HUES48 (cell line): Measurements from ENCODE around the gene TLK2.
A peak's percentile ranks its signal among the peaks of the same experiment; 100 is the strongest.

Experiments
- H3K27ac ChIP-seq: one replicate; pipeline ENCODE4 v1.7.0; 2013; ENCODE audit warnings: low read depth, low read length, inconsistent platforms
- H3K27me3 ChIP-seq: 2 replicates; pipeline ENCODE4 v1.6.1; 2013; ENCODE audit warnings: mild to moderate bottlenecking, low read length; ENCODE audit not compliant: control insufficient read depth, insufficient read depth
- H3K36me3 ChIP-seq: 2 replicates; pipeline ENCODE4 v1.6.1; 2013; ENCODE audit warnings: low read length; ENCODE audit not compliant: control insufficient read depth, insufficient read depth
- H3K4me1 ChIP-seq: 2 replicates; pipeline ENCODE4 v1.6.1; 2013; ENCODE audit warnings: mild to moderate bottlenecking, low read length; ENCODE audit not compliant: control insufficient read depth, insufficient read depth
- H3K4me3 ChIP-seq: 2 replicates; pipeline ENCODE4 v1.5.1; 2013; ENCODE audit warnings: mild to moderate bottlenecking, low read depth, low read length
- H3K9ac ChIP-seq: 2 replicates; pipeline ENCODE4 v1.6.1; 2013; ENCODE audit warnings: mild to moderate bottlenecking, low read depth, low read length, moderate library complexity
- H3K9me3 ChIP-seq: 2 replicates; pipeline ENCODE4 v1.6.1; 2013; ENCODE audit warnings: low read length; ENCODE audit not compliant: control insufficient read depth, insufficient read depth

The TLK2 gene

DNA sequence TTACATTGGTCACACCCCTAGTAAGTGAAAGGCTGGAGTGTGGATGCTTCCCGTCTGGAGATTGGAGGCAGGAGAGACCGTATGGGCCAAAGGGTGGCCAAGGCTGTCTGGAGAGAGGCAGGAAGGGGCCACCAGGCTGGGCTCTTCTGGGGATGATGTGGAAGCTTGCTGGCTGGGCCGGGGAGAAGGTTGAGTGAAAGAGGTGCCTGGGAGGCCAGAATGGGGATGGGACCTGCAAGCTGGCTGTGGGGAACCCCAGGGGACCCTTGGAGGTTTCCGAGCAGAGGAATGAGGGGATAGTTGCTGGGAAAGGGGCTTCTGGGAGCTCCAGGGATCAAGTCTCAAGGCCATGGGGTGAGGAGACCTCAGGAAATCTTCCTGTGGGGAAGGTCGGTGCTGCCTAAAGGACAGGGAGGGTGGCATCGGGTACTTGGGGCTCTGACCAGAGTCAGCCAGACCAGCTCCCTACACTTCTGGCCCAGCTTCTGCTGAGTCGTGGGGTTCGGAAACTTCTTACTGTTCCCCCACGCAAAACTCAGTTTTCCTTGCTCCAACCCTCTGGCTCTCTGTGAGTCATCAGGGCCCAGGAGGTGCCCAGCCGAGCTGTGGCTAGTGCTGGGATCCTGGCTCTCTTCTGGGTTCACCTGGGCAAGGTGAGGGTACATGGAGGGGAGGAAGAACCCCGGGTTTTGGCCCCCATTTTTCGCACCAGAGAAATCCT, 151.9 kb downstream of the TLK2 start:
- H3K27me3 ChIP-seq = peaks cover 4% of the 10 kb centered on the region; the same call in 1 of the 2 replicates
- H3K9me3 ChIP-seq = no peaks in the 10 kb centered on the region
- H3K27ac ChIP-seq = no peak overlapping the region
- H3K4me3 ChIP-seq = no peak overlapping the region
- no peaks in the 10 kb centered on the region for H3K36me3 ChIP-seq
- peaks cover 26% of the 10 kb centered on the region for H3K4me1 ChIP-seq
- H3K9ac ChIP-seq = no peak overlapping the region

DNA sequence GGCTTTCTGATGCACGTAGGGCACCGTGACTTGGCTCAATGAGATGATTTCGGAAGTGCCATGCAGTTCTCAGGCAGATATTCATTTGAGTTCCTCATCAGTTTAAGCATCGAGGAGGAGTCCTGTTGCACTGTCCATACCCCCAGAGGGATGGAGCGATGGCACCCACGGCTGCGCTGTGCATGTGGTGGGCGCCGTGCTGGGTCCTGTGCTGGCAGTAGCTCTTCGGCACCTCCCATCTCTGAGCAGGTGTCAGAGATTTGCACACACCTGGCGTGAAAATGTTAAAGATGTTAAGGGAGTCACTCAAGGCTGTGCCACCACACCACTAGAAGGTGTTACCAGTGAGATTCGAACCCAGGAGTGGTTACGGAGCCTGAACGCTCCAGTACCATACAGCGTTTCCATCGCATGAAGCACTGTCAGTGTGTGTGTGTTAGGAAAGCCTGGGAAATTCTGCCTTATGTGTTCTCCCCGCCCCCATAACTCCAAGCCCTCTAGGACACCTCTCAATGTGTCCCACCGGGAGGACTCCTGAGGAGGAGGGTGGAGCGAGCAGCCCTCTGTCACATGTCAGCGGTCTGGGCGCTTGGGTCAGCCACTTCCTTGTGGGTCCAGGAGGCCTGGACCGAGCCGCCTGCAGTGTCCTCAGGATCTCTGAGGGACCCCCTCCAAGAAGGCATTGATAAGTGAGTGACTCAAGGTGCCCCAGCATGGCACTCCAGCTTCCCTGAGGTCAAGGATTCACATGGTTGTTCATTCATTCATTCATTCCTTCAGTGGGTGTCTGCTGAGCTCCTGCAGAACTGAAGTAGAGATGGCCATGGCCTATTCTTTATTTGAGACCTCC, 152.7 kb downstream of the TLK2 start:
- Histone ChIP-seq H3K27me3 (peaks cover 4% of the 10 kb centered on the region; the same call in 1 of the 2 replicates), H3K9me3 (no peaks in the 10 kb centered on the region), H3K27ac (no peak overlapping the region), H3K36me3 (no peaks in the 10 kb centered on the region), H3K4me3 (no peak overlapping the region), H3K4me1 (peaks cover 26% of the 10 kb centered on the region), H3K9ac (no peak overlapping the region)

DNA sequence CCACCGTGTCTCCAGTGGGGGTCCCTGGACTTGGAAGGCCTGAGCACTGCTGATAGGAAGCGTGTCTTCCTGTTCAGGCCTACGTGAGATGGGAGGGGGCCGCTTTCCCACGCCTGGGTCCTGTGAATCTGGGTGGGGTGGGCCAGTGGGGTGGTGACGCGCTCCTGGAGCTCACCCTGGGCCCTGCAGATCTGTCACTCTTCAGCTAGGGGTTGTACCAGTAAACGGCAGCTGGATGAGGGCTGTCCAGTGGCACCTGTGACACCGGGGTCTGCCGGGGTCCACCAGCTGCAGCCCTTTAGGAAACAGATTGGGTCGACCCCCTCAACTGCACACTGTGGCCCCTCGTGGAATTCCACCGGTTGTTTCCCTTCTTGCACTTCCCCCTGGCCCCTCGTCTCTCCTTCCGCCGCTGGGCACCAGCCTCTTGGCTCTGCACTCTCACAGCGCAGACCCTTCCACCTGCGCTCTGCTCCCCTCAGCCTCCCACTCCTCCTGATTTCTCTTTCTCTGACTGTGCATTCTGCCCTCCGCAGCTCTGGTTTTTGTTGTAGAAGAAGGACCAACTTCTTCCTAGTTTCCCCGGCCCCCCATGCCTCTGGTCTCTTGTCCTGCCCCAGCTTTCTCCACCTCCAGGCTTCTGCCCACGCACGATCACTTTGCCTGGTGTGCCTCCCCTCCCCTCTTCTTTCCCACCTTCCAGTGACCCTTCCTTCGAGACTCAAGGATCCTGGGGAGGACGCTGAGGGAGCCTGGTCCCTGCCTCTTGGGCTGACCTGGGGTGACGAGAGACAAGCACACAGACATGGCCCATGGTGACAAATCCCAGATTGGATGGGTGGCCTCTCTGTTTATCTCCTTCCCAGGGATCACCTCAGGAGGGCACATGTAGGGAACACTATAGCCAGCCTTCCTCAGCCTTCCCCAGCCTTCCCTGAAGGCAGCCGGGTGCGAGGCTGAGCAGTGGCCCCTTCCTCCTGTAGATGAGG, 153.6 kb downstream of the TLK2 start:
- Histone ChIP-seq H3K27me3 (peaks cover 4% of the 10 kb centered on the region; the same call in 1 of the 2 replicates), H3K4me1 (peaks cover 22% of the 10 kb centered on the region), H3K9me3 (no peaks in the 10 kb centered on the region), H3K4me3 (no peak overlapping the region), H3K27ac (no peak overlapping the region), H3K36me3 (no peaks in the 10 kb centered on the region), H3K9ac (no peak overlapping the region)

DNA sequence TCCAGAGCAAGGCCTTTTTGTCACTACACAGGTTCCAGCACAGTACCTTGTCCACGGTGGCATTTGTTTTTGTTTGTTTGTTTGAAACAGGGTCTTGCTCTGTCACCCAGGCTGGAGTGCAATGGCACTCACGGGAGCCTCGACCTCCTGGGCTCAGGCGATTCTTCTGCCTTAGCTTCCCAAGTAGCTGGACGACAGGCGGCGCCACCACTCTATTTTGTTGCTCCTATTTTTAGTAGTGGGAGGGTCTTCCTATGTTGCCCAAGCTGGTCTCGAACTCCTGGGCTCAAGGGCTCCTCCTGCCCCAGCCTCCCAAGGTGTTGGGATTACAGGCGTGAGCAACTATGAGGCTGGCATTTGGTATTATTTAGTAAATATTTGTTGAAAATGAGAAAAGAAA, 159.2 kb downstream of the TLK2 start:
- Histone ChIP-seq H3K4me3 (no peak overlapping the region), H3K9ac (no peak overlapping the region), H3K9me3 (no peaks in the 10 kb centered on the region), H3K4me1 (peaks cover 6% of the 10 kb centered on the region; the same call in 1 of the 2 replicates), H3K36me3 (no peaks in the 10 kb centered on the region), H3K27ac (no peak overlapping the region), H3K27me3 (no peaks in the 10 kb centered on the region)

DNA sequence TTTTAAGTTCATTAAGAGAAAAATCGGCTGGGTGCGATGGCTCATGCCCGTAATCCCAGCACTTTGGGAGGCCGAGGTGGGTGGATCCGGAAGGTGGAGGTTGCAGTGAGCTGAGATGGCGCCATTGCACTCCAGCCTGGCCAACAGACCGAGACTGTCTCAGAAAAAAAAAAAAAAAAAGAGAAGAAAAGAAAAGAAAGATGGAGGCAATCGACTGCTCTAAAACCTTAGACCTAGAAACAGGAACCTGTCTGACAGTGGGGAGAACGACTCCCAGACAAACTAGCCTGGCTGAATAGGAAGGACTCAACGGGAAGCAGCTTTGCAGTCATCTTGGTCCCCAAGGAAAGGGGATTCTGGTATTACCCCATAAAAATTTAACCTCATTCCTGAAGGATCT, 162.5 kb downstream of the TLK2 start:
- Histone ChIP-seq H3K36me3 (no peaks in the 10 kb centered on the region), H3K9me3 (no peaks in the 10 kb centered on the region), H3K27ac (no peak overlapping the region), H3K27me3 (no peaks in the 10 kb centered on the region), H3K4me3 (no peak overlapping the region), H3K4me1 (no peaks in the 10 kb centered on the region; the same call in 1 of the 2 replicates), H3K9ac (no peak overlapping the region)

DNA sequence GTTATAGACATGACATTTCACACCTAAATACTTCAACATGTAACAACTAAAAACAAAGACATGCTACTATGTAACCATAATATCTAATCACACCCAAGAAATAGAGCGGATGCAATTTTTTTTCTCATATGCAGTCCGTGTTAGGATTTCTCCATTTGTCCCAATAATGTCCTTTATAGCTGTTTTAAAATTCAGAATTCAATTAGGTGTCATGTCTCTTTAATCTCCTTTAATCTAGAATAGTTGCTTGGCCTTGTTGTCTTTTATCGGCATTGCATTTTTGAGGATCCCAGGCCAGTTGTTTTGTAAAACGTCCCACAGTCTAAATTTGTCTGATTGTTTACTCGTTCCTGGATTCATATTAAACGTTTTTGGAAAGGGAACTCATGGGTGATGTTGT, 163.3 kb downstream of the TLK2 start:
- no peak overlapping the region for H3K9ac ChIP-seq
- no peak overlapping the region for H3K27ac ChIP-seq
- no peaks in the 10 kb centered on the region for H3K27me3 ChIP-seq
- no peaks in the 10 kb centered on the region; the same call in 1 of the 2 replicates for H3K4me1 ChIP-seq
- no peaks in the 10 kb centered on the region for H3K36me3 ChIP-seq
- H3K9me3 ChIP-seq = no peaks in the 10 kb centered on the region
- no peak overlapping the region for H3K4me3 ChIP-seq

DNA sequence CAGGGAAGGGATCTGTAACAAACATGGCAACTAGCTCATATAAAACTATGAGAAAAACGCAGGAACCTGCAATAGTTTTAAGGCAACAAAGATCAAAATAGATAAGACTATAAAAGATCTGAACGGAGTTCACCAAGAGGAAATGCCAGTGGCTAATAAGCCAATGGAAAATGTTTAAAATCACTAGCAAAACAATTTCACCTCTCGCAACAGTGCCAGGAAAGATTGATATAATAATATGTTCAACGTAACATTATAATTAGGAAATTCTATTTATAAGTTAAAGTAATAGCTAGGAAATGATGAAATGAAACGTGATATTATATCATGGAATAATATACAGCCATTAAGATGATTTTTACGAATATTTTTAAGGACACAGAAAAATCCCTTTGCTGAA, 164.9 kb downstream of the TLK2 start:
- H3K27ac ChIP-seq = no peak overlapping the region
- no peaks in the 10 kb centered on the region for H3K36me3 ChIP-seq
- no peaks in the 10 kb centered on the region for H3K27me3 ChIP-seq
- H3K4me1 ChIP-seq = 0 out of 2 replicates have a peak, but pooled peaks cover 1% of the 10 kb centered on the region
- no peak overlapping the region for H3K9ac ChIP-seq
- H3K4me3 ChIP-seq = no peak overlapping the region
- H3K9me3 ChIP-seq = no peaks in the 10 kb centered on the region

DNA sequence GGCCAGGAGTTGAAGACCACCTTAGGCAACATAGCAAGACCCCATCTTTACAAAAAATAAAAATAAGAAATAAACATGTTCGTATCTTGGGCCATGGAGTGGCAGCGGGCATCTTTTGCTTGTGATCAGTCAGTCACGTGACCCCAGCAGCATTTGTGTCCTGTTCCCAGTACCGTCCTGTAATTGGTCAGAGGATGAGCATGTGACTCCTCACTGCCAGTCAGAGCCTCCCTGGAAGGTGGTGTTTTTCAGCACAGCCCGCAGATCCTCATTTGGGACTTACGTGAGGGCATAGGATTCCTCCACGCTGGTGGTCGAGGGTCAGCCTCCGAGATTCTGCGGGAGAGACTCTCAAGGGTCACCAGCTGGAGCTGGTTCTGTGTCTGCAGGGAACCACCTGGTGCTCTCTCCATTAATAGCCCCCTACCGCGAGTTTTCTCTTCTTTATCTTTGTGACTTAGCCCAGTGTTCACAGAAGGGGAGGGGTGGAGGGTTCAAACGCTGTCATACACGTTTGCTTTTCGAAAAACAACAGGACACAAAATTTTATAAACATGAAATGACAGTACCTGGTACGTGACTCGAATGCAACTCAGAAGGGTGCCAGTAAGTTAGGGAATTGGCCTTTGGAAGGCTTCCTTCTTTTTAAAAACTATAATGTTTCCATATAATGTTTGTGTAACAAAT, 166.0 kb downstream of the TLK2 start:
- H3K9ac ChIP-seq = no peak overlapping the region
- 0 out of 2 replicates have a peak, but pooled peaks cover 4% of the 10 kb centered on the region for H3K4me1 ChIP-seq
- no peaks in the 10 kb centered on the region for H3K27me3 ChIP-seq
- no peaks in the 10 kb centered on the region for H3K36me3 ChIP-seq
- H3K4me3 ChIP-seq = peak overlapping the region; percentile 8; the same call in 1 of the 2 replicates
- H3K27ac ChIP-seq = no peak overlapping the region
- no peaks in the 10 kb centered on the region for H3K9me3 ChIP-seq

DNA sequence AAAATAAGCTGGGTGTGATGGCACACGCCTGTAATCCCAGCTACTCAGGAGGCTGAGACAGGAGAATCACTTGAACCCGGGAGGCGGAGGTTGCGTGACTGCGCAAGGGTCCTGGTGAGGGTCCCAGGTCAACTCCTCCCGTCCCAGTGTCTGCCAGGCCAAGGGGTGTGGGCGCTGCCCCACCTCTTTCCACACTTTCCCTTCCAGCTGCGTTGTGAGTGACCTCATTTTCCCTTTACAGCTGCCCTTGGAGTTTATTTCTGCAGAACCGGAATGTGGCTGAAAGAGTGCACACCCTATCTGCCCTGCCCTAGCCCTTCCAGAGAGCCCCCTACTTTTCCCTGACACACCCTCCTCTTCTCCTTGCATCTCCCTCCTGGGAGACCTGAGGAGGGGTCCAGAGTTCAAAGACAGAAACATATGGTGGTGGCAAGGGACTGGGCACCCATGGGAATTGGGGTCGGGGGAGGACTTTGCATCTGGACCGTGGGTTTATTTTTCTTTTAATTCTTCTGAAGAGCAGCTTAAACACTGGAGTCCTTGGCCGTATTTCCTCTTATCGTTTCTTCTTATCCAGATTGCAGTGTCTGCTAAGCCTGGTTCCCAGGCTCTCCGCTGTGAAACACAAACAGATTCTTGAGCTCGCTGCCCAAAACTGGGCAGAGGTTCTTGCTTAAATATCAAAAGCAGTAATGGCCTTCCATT, 169.8 kb downstream of the TLK2 start:
- no peaks in the 10 kb centered on the region for H3K36me3 ChIP-seq
- H3K9ac ChIP-seq = no peak overlapping the region
- H3K27me3 ChIP-seq = peaks cover 8% of the 10 kb centered on the region
- peak overlapping the region; percentile 65 for H3K27ac ChIP-seq
- peaks cover 11% of the 10 kb centered on the region for H3K4me1 ChIP-seq
- no peak overlapping the region for H3K4me3 ChIP-seq
- H3K9me3 ChIP-seq = no peaks in the 10 kb centered on the region

DNA sequence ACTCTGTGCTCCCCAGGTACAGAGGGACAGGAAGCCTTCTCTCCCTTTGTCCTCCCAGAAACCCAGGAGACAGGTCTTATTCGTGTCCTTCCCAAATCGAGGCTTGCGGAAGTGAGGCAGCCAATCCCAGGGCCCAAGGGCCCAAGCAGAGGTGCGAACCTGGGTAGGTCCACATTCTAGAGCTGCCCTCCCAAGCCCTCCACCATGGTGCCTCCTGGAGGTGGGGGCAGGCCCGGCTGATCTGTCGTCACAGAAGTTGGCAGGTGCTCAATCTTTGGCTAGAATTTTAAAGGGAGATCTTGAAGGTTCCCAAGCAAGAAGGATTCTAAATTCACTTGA, 170.3 kb downstream of the TLK2 start:
- no peaks in the 10 kb centered on the region for H3K9me3 ChIP-seq
- H3K4me3 ChIP-seq = no peak overlapping the region
- H3K9ac ChIP-seq = no peak overlapping the region
- H3K27me3 ChIP-seq = peaks cover 8% of the 10 kb centered on the region
- H3K27ac ChIP-seq = peak overlapping the region; percentile 65
- H3K36me3 ChIP-seq = no peaks in the 10 kb centered on the region
- peaks cover 13% of the 10 kb centered on the region for H3K4me1 ChIP-seq
